ENCODE results near the gene CD6. TPM values are rescaled to one million over a fixed set of nuclear protein-coding genes. Genes with fewer than 3 reads are reported as not detected.

Gene CD6
- total and polyA plus RNA-seq, 2 of the 8 experiments (the other 6 are each of a cell fraction or from before 2014, with no cell fraction given), result 0.03 TPM; not detected in 1

- H3K4me3 ChIP-seq (ENCODE audit: extremely low read depth in 1 of 4, insufficient read depth in 2 of 4, low read depth in 3 of 4, low read length in 4 of 4), result no peak overlapping the region
- no peak overlapping the region for H2BK15ac ChIP-seq (ENCODE audit: low read length)
- H3K27ac ChIP-seq (ENCODE audit: low read depth, low read length), result no peak overlapping the region
- H4K91ac ChIP-seq (replicated peaks; ENCODE audit: insufficient read length, low read length), result no peak overlapping the region
- no peak overlapping the region for H2BK120ac ChIP-seq (replicated peaks; ENCODE audit: low read depth, low read length)
- H3K9ac ChIP-seq (replicated peaks in 1 of 4; ENCODE audit: extremely low read depth in 1 of 4, low read depth in 3 of 4, low read length in 3 of 4), result no peak overlapping the region
- no peak overlapping the region for H2AFZ ChIP-seq (ENCODE audit: low read length)
- no peak overlapping the region for H2AK5ac ChIP-seq (ENCODE audit: low read depth, low read length)
- no peak overlapping the region for H2BK12ac ChIP-seq (ENCODE audit: low read depth, low read length)
- no peaks in the 10 kb centered on the region for H3K9me3 ChIP-seq (ENCODE audit: insufficient read depth in 2 of 2, low read depth in 1 of 2, low read length in 1 of 2)
- H3K79me2 ChIP-seq (ENCODE audit: control insufficient read depth in 1 of 2, insufficient read depth in 2 of 2, low read length in 2 of 2), result no peaks in the 10 kb centered on the region
- H3K36me3 ChIP-seq (ENCODE audit: control insufficient read depth in 2 of 4, insufficient read depth in 4 of 4, low read length in 3 of 4), result no peaks in the 10 kb centered on the region
- FAIRE-seq (no peak), DNase-seq (ENCODE audit: low read depth in 1 of 2, low spot score in 2 of 2) (no peak)
- no peaks in the 10 kb centered on the region for H3K27me3 ChIP-seq (replicated peaks in 1 of 4; ENCODE audit: control insufficient read depth in 3 of 4, extremely low read depth in 1 of 4, insufficient read depth in 3 of 4, low read length in 3 of 4)
- no peak overlapping the region for H3K56ac ChIP-seq (replicated peaks; ENCODE audit: insufficient read length, low read depth, low read length)
- H3K14ac ChIP-seq (ENCODE audit: insufficient read length), result no peak overlapping the region
- no peak overlapping the region for H3K23ac ChIP-seq (ENCODE audit: insufficient read length)
- H4K5ac ChIP-seq (ENCODE audit: insufficient read length, low read depth, low read length), result no peak overlapping the region
- no peak overlapping the region for H2BK5ac ChIP-seq (ENCODE audit: low read depth, low read length)
- no peak overlapping the region for H2BK20ac ChIP-seq (ENCODE audit: low read length)
- ChIA-PET CTCF (ENCODE audit: partially characterized antibody) (interaction anchor here (0.7 to 2.9 kb wide), 6 partner anchors 10 to 88 kb away, joined by 3 to 10 read pairs (median 4); no protein-coding TSS in a partner anchor), POLR2A (ENCODE audit: partially characterized antibody) (no interaction called here)
- 92% methylated on average over 12 of the region's 12 CpGs; no CpG with 5 or more reads in 1 of the 2 experiments for WGBS, 2 experiments (ENCODE audit: extremely low coverage in 1 of 2, insufficient coverage in 1 of 2, insufficient read length in 1 of 2, insufficient replicate concordance in 2 of 2, low coverage in 1 of 2, low lambda C conversion rate in 2 of 2, missing lambda C conversion rate in 1 of 2)
- no peaks in the 10 kb centered on the region for H3K4me1 ChIP-seq (replicated peaks in 1 of 4; ENCODE audit: control insufficient read depth in 3 of 4, insufficient read depth in 4 of 4, low read length in 3 of 4)
- H3K4ac ChIP-seq (replicated peaks; ENCODE audit: insufficient read length, low read depth, low read length), result no peak overlapping the region
- TF ChIP-seq RBBP5 (IDR thresholded peaks at IDR 0.05; ENCODE audit: borderline replicate concordance, low read depth, low read length) (no peak), POU5F1 (IDR thresholded peaks at IDR 0.05; ENCODE audit: low read depth, low read length) (no peak), RXRA (IDR thresholded peaks at IDR 0.05; ENCODE audit: insufficient read depth, low read depth, low read length) (no peak), SP1 (IDR thresholded peaks at IDR 0.05; ENCODE audit: low read depth, low read length) (no peak), TBP (IDR thresholded peaks at IDR 0.05; ENCODE audit: low read depth, low read length) (no peak), BCL11A (IDR thresholded peaks at IDR 0.05; ENCODE audit: low read depth in 2 of 2, low read length in 2 of 2) (no peak), TAF1 (IDR thresholded peaks at IDR 0.05; ENCODE audit: low read depth, low read length) (no peak), POLR2A (IDR thresholded peaks at IDR 0.05; ENCODE audit: control extremely low read depth in 1 of 2, low read depth in 2 of 2, low read length in 2 of 2) (no peak), E2F6 (IDR thresholded peaks at IDR 0.05) (no peak), MAFK (IDR thresholded peaks at IDR 0.05; ENCODE audit: low read depth, low read length) (no peak), FOSL1 (IDR thresholded peaks at IDR 0.05; ENCODE audit: insufficient read depth, low read depth, low read length) (no peak), KDM5A (IDR thresholded peaks at IDR 0.05; ENCODE audit: low read length) (no peak)
- no peak overlapping the region for H4K8ac ChIP-seq (ENCODE audit: extremely low read depth, insufficient read depth, low read length)
- no peaks in the 10 kb centered on the region for H4K20me1 ChIP-seq (replicated peaks in 1 of 2; ENCODE audit: control insufficient read depth in 1 of 2, insufficient read depth in 2 of 2, low read length in 2 of 2)
- no peak overlapping the region for H3K18ac ChIP-seq (ENCODE audit: extremely low read depth, low read length)
- no peak overlapping the region for H3K4me2 ChIP-seq (ENCODE audit: insufficient read depth in 1 of 2, low read depth in 2 of 2, low read length in 2 of 2)
- no peaks in the 10 kb centered on the region for H3K23me2 ChIP-seq (ENCODE audit: low read depth, low read length)
- no peaks in the 10 kb centered on the region for H3K79me1 ChIP-seq (ENCODE audit: low read depth, low read length)
Observed at GRCh38 chr11:61057615-61058014, 86.1 kb downstream of the CD6 start.

All from H1 (cell line).